Upper lobe of right lung (tissue), 1 donor: Measurements from ENCODE around the gene SLC36A2. TPM values are rescaled to one million over a fixed set of nuclear protein-coding genes. Genes with fewer than 3 reads are reported as not detected.

Source experiments
- ATAC-seq: fragments of 200-7000 bp; cut with Tn5 transposase; one replicate; pipeline ENCODE4 v1.9.1; 2020; ENCODE audit warnings: mild to moderate bottlenecking, moderate library complexity
- DNase-seq: peaks from one replicate; pipeline ENCODE4 v3.0.0-alpha.2; 2020
- H3K27ac ChIP-seq: fragments of 200-600 bp; one replicate; pipeline ENCODE4 v1.8.0; 2022
- H3K27me3 ChIP-seq: fragments of 200-600 bp; one replicate; pipeline ENCODE4 v1.8.0; 2022; ENCODE audit warnings: mild to moderate bottlenecking
- H3K36me3 ChIP-seq: fragments of 200-600 bp; one replicate; pipeline ENCODE4 v1.8.0; 2022
- H3K4me1 ChIP-seq: fragments of 200-600 bp; one replicate; pipeline ENCODE4 v1.8.0; 2022
- H3K4me3 ChIP-seq: fragments of 200-600 bp; one replicate; pipeline ENCODE4 v1.8.0; 2022; ENCODE audit warnings: mild to moderate bottlenecking
- H3K9me3 ChIP-seq: fragments of 200-600 bp; one replicate; pipeline ENCODE4 v1.8.0; 2022
- CTCF ChIP-seq: fragments of 200-600 bp; IDR thresholded peaks from one replicate; pipeline ENCODE4 v1.8.0; 2022; ENCODE audit warnings: antibody characterized with exemption
- intact Hi-C: fragments of 100-400 bp; cut with DNase I; formaldehyde crosslinking; loops from one replicate; pipeline ENCODE4 v1.11.0; 2022
- total RNA-seq: library from RNA; stranded (reverse); fragmentation: NEBNext Ultra II Directional; extraction: Animal tissue kit (Norgen Biotek cat#: 25700); gene quantifications from one replicate; pipeline ENCODE4 v1.2.1, GENCODE V29; 2021
- donor health status: DM: no; HTN: yes; CAD: no; lungs with severe emphysema.

Gene SLC36A2
- total RNA-seq, 1 donor from 2014 or later: not detected

DNA sequence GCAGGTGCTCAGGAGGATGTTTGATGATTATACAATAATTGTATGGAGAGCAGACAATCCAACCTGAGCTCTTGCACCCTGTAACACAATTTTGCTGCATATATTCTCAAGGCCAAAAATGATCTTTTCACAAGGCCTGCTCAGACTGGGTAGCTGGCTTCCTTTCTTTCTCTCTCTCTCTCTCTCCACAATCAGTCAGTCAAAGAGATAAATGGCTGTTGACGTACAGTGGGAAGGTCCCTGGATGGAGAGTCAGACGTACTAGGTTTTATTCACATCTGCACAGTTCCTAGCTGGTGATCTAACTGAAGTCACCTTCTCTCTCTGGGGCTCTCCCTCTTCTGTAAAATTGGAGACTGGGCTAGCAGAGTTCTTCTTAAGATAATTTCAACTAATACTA is 19.8 kb downstream of the SLC36A2 start:
- intact Hi-C loops: no loop called here
- H3K36me3 ChIP-seq: no peaks in the 10 kb centered on the region

DNA sequence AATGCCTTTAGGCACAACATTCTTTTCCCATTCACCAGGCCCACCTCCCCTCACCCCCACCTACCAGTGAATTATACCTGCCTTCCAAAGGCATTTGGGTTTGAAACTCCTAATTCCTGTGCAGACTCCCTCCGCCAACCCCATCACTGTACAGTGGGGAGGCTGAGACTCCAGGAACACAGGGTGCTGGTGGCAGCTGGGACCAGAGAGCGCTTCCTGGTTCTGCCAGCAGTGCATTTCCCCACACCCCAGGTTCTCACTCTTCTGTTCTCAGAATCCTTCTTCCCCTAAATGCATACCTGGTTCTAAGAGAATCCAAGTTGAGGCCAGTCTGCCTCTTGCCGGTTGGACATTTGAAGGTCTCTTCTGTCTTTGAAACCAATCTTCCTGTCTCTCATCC is 21.1 kb downstream of the SLC36A2 start:
- no peaks in the 10 kb centered on the region for H3K9me3 ChIP-seq
- no peaks in the 10 kb centered on the region for H3K36me3 ChIP-seq
- H3K4me1 ChIP-seq: no peaks in the 10 kb centered on the region
- H3K4me3 ChIP-seq: no peak overlapping the region
- no peak for ATAC-seq
- no peak for TF ChIP-seq CTCF
- no peak for DNase-seq
- intact Hi-C loops: no loop called here
- H3K27me3 ChIP-seq: no peaks in the 10 kb centered on the region
- no peak overlapping the region for H3K27ac ChIP-seq

More for the DNA sequence above, 19.8 kb downstream of the SLC36A2 start:
- no peaks in the 10 kb centered on the region for H3K9me3 ChIP-seq
- no peak overlapping the region for H3K4me3 ChIP-seq
- H3K27ac ChIP-seq: no peak overlapping the region
- H3K27me3 ChIP-seq: no peaks in the 10 kb centered on the region
- H3K4me1 ChIP-seq: no peaks in the 10 kb centered on the region
- DNase-seq (no peak), ATAC-seq (no peak)
- no peak for TF ChIP-seq CTCF

GRCh38 chr5:151320481-151320880 is 26.9 kb downstream of the SLC36A2 start:
- intact Hi-C loops: no loop called here
- TF ChIP-seq CTCF: no peak
- ATAC-seq: no peak
- H3K36me3 ChIP-seq: no peaks in the 10 kb centered on the region
- no peak overlapping the region for H3K27ac ChIP-seq
- H3K4me3 ChIP-seq: no peak overlapping the region
- no peak for DNase-seq
- no peaks in the 10 kb centered on the region for H3K9me3 ChIP-seq
- H3K27me3 ChIP-seq: no peaks in the 10 kb centered on the region
- H3K4me1 ChIP-seq: no peaks in the 10 kb centered on the region

DNA sequence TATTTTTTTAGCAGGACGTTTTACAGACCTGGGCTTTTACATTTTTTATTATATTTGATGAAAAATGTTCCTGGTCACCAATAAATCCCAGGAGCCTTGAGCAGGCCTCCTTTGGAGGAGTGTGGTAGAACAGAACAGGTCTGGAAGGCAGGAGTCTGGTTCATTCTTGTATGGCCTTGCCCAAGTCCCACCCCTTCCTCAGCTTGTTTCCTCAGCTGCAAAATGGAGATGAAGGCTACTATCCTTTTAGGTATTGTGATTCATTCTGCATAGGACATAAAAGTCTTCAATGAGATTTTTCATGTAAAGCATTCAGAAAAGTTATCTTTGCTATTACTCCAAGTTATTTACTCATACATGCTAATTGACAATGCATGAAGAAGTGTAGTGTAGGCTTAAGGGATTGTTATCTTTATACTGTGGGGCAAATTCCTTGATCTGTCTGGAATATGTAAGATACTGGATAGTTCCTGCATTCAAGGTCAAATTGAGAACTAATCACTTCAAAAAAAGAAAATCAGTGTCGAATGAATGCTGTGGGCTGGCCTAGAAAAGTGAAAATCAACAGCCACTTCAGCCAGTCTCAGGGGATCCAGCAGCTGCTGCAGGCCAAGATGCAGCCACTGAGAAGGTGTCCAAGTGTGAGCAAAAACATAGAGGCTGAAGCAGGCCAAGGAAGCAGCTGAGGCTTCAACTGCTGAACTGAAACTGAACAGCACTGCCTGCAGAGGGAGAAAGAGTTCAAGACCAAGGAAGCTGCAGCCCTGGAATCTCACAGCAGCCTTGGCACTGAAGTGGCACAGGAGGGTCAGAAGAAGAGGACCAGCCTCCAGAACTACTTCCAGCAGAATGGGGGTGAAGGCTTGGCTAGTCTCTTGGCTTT is 28.3 kb downstream of the SLC36A2 start:
- Histone ChIP-seq H3K36me3 (no peaks in the 10 kb centered on the region), H3K4me1 (no peaks in the 10 kb centered on the region), H3K9me3 (no peaks in the 10 kb centered on the region), H3K4me3 (no peak overlapping the region), H3K27ac (no peak overlapping the region), H3K27me3 (no peaks in the 10 kb centered on the region)
- no peak for TF ChIP-seq CTCF
- intact Hi-C loops: no loop called here
- ATAC-seq (peak; percentile 32), DNase-seq (no peak)

GRCh38 chr5:151317871-151318270 is 29.5 kb downstream of the SLC36A2 start:
- TF ChIP-seq CTCF: no peak
- no peak for DNase-seq
- no peaks in the 10 kb centered on the region for H3K9me3 ChIP-seq

More at GRCh38 chr5:151317871-151318270, 29.5 kb downstream of the SLC36A2 start:
- intact Hi-C loops: no loop called here
- H3K27ac ChIP-seq: no peak overlapping the region
- H3K4me1 ChIP-seq: no peaks in the 10 kb centered on the region
- no peak for ATAC-seq
- no peaks in the 10 kb centered on the region for H3K36me3 ChIP-seq
- H3K27me3 ChIP-seq: no peaks in the 10 kb centered on the region
- no peak overlapping the region for H3K4me3 ChIP-seq
